Activated T-helper 2 cell treated with anti-CD3 and anti-CD28 coated beads, Interferon-gamma antibody, Interleukin-2, Interleukin-4, amounts not matched to agents 10 μg/mL and 5 μg/mL and 100 μg/mL, durations not matched to agents 14 hours and 24 hours and 36 hours (primary cell): Measurements from ENCODE around the gene CLCN1. TPM values are rescaled to one million over a fixed set of nuclear protein-coding genes. Genes with fewer than 3 reads are reported as not detected.

ENCODE experiments used
- DNase-seq: peaks from one replicate; pipeline ENCODE4 v3.0.0; 2021; ENCODE audit warnings: low spot score
- H3K27ac Mint-ChIP-seq: one replicate; pipeline ENCODE4 v1.8.0; 2021; ENCODE audit warnings: mixed read lengths
- H3K27me3 Mint-ChIP-seq: one replicate; pipeline ENCODE4 v1.8.0; 2021; ENCODE audit warnings: low read depth, mixed read lengths
- H3K36me3 Mint-ChIP-seq: one replicate; pipeline ENCODE4 v1.8.0; 2021; ENCODE audit warnings: low read depth, mixed read lengths
- H3K4me1 Mint-ChIP-seq: one replicate; pipeline ENCODE4 v1.8.0; 2021; ENCODE audit warnings: low read depth, mixed read lengths
- H3K4me3 Mint-ChIP-seq: one replicate; pipeline ENCODE4 v1.8.0; 2021; ENCODE audit warnings: low read depth, mild to moderate bottlenecking, moderate library complexity, mixed read lengths
- H3K9me3 Mint-ChIP-seq: one replicate; pipeline ENCODE4 v1.8.0; 2021; ENCODE audit warnings: mixed read lengths
- intact Hi-C: fragments of 100-400 bp; cut with micrococcal nuclease; formaldehyde crosslinking; loops from one replicate; pipeline ENCODE4 v1.15.1; 2023
- total RNA-seq: library from RNA; stranded (reverse); gene quantifications from 2 replicates; pipeline ENCODE4 v1.2.3, GENCODE V29; 2022

CLCN1 gene
- not detected in 2 replicates for total RNA-seq

- peaks cover 32% of the 10 kb centered on the region for H3K4me1 Mint-ChIP-seq
- intact Hi-C loops = no loop called here
- no peak for DNase-seq
- no peak within 1 kb of the TSS for H3K4me3 Mint-ChIP-seq
- peaks cover 3% of the 10 kb centered on the region for H3K9me3 Mint-ChIP-seq
- peaks cover 24% of the 10 kb centered on the region for H3K36me3 Mint-ChIP-seq
- no peak within 1 kb of the TSS for H3K27ac Mint-ChIP-seq
- H3K27me3 Mint-ChIP-seq = no peaks in the 10 kb centered on the region
Measured at GRCh38 chr7:143315776-143316175, at the start of gene CLCN1. CLCN1 (plus strand) TSS chr7:143316111; CDS start chr7:143316213, 102 bp downstream.

- peaks cover 76% of the 10 kb centered on the region for H3K36me3 Mint-ChIP-seq
Measured at GRCh38 chr7:143269251-143269650, 46.7 kb upstream of the CLCN1 start.

GRCh38 chr7:143271240-143271639 is 44.7 kb upstream of the CLCN1 start:
- Mint-ChIP-seq H3K9me3 (no peaks in the 10 kb centered on the region), H3K4me1 (peaks cover 26% of the 10 kb centered on the region), H3K27ac (no peak overlapping the region), H3K4me3 (no peak overlapping the region), H3K36me3 (peaks cover 58% of the 10 kb centered on the region), H3K27me3 (no peaks in the 10 kb centered on the region)
- intact Hi-C loops = no loop called here
- DNase-seq = no peak

More at GRCh38 chr7:143269251-143269650, 46.7 kb upstream of the CLCN1 start:
- Mint-ChIP-seq H3K9me3 (no peaks in the 10 kb centered on the region), H3K4me1 (peaks cover 40% of the 10 kb centered on the region), H3K27me3 (no peaks in the 10 kb centered on the region), H3K4me3 (no peak overlapping the region), H3K27ac (no peak overlapping the region)
- intact Hi-C loops = no loop called here
- DNase-seq = no peak

GRCh38 chr7:143272871-143273270 is 43.0 kb upstream of the CLCN1 start:
- H3K9me3 Mint-ChIP-seq = no peaks in the 10 kb centered on the region
- H3K4me1 Mint-ChIP-seq = peaks cover 20% of the 10 kb centered on the region
- H3K4me3 Mint-ChIP-seq = no peak overlapping the region
- H3K36me3 Mint-ChIP-seq = peaks cover 43% of the 10 kb centered on the region
- DNase-seq = no peak
- H3K27ac Mint-ChIP-seq = no peak overlapping the region
- no peaks in the 10 kb centered on the region for H3K27me3 Mint-ChIP-seq
- intact Hi-C loops = no loop called here

- no peaks in the 10 kb centered on the region for H3K9me3 Mint-ChIP-seq
- intact Hi-C loops = loop anchor here (1.0 to 10.0 kb wide), 3 partner anchors 9 to 565 kb away; partner anchors contain the start of gene CASP2
- H3K27ac Mint-ChIP-seq = peak overlapping the region; percentile 82
- peaks cover 41% of the 10 kb centered on the region for H3K4me1 Mint-ChIP-seq
- H3K36me3 Mint-ChIP-seq = no peaks in the 10 kb centered on the region
- H3K4me3 Mint-ChIP-seq = peak overlapping the region; percentile 72
- DNase-seq = no peak
- H3K27me3 Mint-ChIP-seq = no peaks in the 10 kb centered on the region
Measured at GRCh38 chr7:143279186-143280098, 36.5 kb upstream of the CLCN1 start.

- no peaks in the 10 kb centered on the region for H3K9me3 Mint-ChIP-seq
- H3K27ac Mint-ChIP-seq = peak overlapping the region; percentile 82
- no peaks in the 10 kb centered on the region for H3K27me3 Mint-ChIP-seq
- H3K36me3 Mint-ChIP-seq = no peaks in the 10 kb centered on the region
- intact Hi-C loops = loop anchor here (1.0 to 10.0 kb wide), 2 partner anchors 8 to 565 kb away; partner anchors contain the start of gene CASP2
- H3K4me1 Mint-ChIP-seq = peaks cover 41% of the 10 kb centered on the region
- no peak for DNase-seq
- peak overlapping the region; percentile 72 for H3K4me3 Mint-ChIP-seq
Measured at GRCh38 chr7:143280160-143280559, 35.8 kb upstream of the CLCN1 start.

- DNase-seq = no peak
- H3K36me3 Mint-ChIP-seq = no peaks in the 10 kb centered on the region
- H3K9me3 Mint-ChIP-seq = no peaks in the 10 kb centered on the region
- peaks cover 43% of the 10 kb centered on the region for H3K4me1 Mint-ChIP-seq
- H3K27ac Mint-ChIP-seq = peak overlapping the region; percentile 82
- intact Hi-C loops = loop anchor here (1.0 to 10.0 kb wide), 2 partner anchors 8 to 566 kb away; partner anchors contain the start of gene CASP2
- no peaks in the 10 kb centered on the region for H3K27me3 Mint-ChIP-seq
- peak overlapping the region; percentile 72 for H3K4me3 Mint-ChIP-seq
Measured at GRCh38 chr7:143280566-143280965, 35.3 kb upstream of the CLCN1 start.

- Mint-ChIP-seq H3K36me3 (no peaks in the 10 kb centered on the region), H3K4me1 (peaks cover 45% of the 10 kb centered on the region), H3K9me3 (no peaks in the 10 kb centered on the region), H3K27ac (no peak overlapping the region), H3K27me3 (no peaks in the 10 kb centered on the region), H3K4me3 (no peak overlapping the region)
- DNase-seq = no peak
- intact Hi-C loops = loop anchor here (10.0 kb wide), 1 partner anchor 567 kb away; no protein-coding TSS in a partner anchor
Measured at GRCh38 chr7:143281529-143281928, 34.4 kb upstream of the CLCN1 start.

- Mint-ChIP-seq H3K27me3 (no peaks in the 10 kb centered on the region), H3K9me3 (peaks cover 5% of the 10 kb centered on the region), H3K4me1 (peaks cover 49% of the 10 kb centered on the region), H3K36me3 (peaks cover 3% of the 10 kb centered on the region), H3K4me3 (no peak overlapping the region), H3K27ac (no peak overlapping the region)
- DNase-seq = no peak
- intact Hi-C loops = loop anchor here (10.0 kb wide), 1 partner anchor 567 kb away; no protein-coding TSS in a partner anchor
Measured at GRCh38 chr7:143282124-143282523, 33.8 kb upstream of the CLCN1 start.

- Mint-ChIP-seq H3K27ac (peak overlapping the region; percentile 0), H3K36me3 (peaks cover 8% of the 10 kb centered on the region), H3K9me3 (peaks cover 12% of the 10 kb centered on the region), H3K27me3 (no peaks in the 10 kb centered on the region), H3K4me3 (no peak overlapping the region), H3K4me1 (peaks cover 55% of the 10 kb centered on the region)
- intact Hi-C loops = loop anchor here (10.0 kb wide), 1 partner anchor 569 kb away; no protein-coding TSS in a partner anchor
- no peak for DNase-seq
Measured at GRCh38 chr7:143283381-143283780, 32.5 kb upstream of the CLCN1 start.

- H3K4me1 Mint-ChIP-seq = peaks cover 49% of the 10 kb centered on the region
- peaks cover 12% of the 10 kb centered on the region for H3K9me3 Mint-ChIP-seq
- no peak within 1 kb of the TSS for H3K4me3 Mint-ChIP-seq
- no peaks in the 10 kb centered on the region for H3K27me3 Mint-ChIP-seq
- peaks cover 20% of the 10 kb centered on the region for H3K36me3 Mint-ChIP-seq
- intact Hi-C loops = loop anchor here (5.0 to 10.0 kb wide), 3 partner anchors 77 to 570 kb away; partner anchors contain the start of gene FAM131B
- DNase-seq = no peak
- peak within 1 kb of the TSS; percentile 0 for H3K27ac Mint-ChIP-seq
Measured at GRCh38 chr7:143284591-143285469, 31.1 kb upstream of the CLCN1 start, which contains the start of gene TMEM139. TMEM139 (plus strand) TSS chr7:143284958; CDS start chr7:143285958, 1,000 bp downstream.

GRCh38 chr7:143285470-143285778 is 30.5 kb upstream of the CLCN1 start:
- Mint-ChIP-seq H3K4me1 (peaks cover 47% of the 10 kb centered on the region), H3K27ac (no peak overlapping the region), H3K27me3 (no peaks in the 10 kb centered on the region), H3K4me3 (no peak overlapping the region), H3K9me3 (peaks cover 12% of the 10 kb centered on the region), H3K36me3 (peaks cover 26% of the 10 kb centered on the region)
- intact Hi-C loops = loop anchor here (5.0 to 10.0 kb wide), 3 partner anchors 77 to 571 kb away; partner anchors contain the start of gene FAM131B
- DNase-seq = no peak
